CD4-positive, alpha-beta T cell treated with Interleukin-6 for 4 hours (primary cell): Measurements from ENCODE around the gene ZBTB49.

ENCODE experiments used
- DNase-seq: peaks from one replicate; pipeline ENCODE4 v3.0.0-alpha.2; 2020; ENCODE audit warnings: mixed read lengths

ZBTB49 gene

DNA sequence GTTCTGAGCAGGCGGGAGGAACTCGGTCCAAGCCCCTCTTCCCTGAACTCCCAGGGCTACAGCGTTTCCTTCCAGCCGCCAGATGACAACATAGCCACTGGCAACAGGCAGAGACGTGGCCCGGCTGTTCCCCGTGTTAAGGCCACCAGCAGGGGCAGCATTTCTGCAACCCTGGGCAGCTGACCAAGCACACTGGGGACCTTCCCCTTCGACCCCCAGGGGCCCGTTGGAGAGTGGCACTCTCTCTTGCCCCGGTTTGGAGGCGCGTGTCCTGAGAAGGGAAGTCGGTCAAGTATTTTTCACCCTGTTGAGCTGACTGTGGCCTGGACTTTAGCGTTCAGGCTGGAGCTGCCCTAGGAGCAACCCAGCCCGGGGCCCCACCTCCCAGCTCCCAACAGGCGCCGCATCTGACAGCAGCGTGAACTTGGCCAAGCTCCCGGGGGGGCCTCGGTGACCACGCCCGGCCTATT lies 37.6 kb downstream of the ZBTB49 start:
- DNase-seq, result no peak

DNA sequence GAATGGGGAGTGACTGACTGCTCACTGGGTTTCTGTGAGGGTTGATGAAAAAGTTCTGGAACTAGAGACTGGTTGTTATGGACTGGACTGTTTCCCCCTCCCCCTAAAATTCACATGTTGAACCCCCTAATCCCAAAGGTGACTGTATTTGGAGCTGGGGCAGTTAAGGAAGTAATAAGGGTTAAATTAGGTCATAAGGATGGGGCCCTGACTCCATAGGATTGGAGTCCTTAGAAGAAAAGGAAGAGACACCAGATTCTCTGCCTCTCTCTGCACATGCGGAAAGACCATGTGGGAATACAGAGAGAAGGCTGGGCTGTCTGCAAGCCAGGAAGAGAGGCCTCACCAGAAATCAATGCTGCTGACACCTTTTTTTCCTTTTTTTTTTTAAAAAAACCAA lies 38.2 kb downstream of the ZBTB49 start:
- no peak for DNase-seq

DNA sequence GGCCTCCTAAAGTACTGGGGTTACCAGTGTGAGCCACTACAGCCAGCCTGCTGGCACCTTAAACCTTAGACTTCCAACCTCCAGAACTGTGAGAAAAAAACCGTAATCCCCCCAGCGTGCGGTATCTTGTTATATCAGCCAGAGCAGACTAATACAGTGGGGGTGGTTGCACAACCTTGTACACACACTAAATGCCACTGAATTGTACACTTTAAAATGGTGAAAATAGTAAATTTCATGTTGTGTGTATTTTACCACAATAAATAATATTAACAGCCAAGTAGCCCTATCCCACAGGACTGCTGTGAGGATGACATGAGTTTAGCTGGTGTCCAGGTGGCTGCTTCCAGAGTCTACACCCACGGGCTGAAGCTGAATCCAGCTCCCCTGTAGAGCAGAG lies 38.8 kb downstream of the ZBTB49 start:
- no peak for DNase-seq

DNA sequence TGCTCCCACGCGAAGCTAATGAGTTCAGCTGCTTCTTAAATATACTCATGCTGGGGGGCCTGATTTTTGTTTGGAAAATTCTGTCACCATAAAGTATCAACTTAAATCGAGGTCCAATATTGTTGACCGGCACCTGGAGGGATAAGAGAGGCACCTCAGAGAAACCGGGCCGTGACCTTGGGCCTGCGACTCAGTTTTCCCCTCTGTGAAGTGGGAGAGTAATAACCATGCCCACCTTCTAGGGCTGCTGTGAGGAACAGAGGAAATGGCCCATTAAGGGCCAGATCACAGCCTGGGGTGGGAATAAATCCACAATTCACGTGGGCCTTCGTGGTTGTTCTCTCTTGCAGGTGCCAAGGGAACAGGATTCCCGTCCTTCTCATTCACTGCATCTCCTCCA lies 39.4 kb downstream of the ZBTB49 start:
- DNase-seq, result no peak

DNA sequence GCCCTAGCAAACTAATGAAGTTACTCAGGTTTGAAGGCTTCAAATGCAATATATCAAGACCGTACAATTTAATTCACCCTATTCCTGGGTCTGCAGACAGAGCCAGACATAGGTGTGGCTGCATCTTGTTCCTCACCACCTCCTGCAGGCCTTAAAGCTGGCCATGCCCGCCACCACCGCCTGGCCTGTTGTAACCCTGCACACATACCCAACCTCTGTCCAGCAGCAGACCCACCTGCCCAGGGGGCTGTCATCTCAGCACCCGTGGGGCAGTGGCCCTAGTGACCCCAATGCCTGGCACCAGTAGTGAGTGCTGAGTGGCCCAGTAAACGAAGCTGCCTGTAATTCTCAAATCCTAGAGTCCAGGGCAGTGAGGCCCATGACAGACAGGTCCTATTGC lies 40.7 kb downstream of the ZBTB49 start:
- DNase-seq, result no peak

GRCh38 chr4:4332529-4332928 lies 42.5 kb downstream of the ZBTB49 start:
- no peak for DNase-seq

DNA sequence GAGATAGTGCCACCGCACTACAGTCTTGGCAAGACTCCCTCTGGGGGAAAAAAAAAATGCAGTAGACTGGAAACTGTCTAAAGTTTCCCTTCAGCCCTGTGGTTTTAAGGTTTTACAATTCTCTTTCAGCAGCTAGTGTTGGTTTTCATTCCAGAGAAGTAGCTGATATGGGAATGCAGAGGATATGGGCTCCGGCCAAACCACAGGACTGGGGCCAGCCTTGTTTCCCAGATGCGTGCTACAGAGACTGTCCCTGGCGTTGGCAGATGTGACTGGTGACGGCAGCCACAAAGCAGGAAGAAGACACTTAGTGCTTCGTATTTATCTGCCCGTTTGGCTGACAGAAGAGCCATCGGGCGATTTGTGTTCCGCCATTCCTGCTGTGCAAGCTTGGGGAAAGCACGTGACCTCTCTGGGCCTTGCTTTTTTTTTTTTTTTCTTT lies 43.2 kb downstream of the ZBTB49 start:
- no peak for DNase-seq

DNA sequence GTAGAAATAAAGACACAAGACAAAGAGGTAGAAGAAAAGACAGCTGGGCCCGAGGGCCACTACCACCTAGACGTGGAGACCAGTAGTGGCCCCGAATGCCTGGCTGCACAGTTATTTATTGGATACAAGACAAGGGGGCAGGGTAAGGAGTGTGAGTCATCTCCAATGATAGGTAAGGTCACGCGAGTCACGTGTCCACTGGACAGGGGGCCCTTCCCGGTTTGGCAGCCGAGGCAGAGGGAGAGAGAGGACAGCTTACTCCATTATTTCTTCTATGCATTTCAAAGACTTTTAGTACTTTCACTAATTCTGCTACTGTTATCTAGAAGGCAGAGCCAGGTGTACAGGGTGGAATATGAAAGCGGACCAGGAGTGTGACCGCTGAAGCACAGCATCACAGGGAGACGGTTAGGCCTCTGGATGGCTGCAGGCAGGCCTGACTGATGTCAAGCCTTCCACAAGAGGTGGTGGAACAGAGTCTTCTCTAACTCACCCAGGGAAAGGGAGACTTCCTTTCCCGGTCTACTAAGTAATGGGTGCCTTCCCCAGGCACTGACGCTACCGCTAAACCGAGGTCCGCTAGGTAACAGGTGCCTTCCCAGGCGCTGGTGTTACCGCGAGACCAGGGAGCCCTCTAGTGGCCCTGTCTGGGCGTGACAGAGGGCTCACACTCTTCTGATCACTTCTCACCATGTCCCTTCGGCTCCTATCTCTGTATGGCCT lies 44.9 kb downstream of the ZBTB49 start:
- peak; percentile 81 for DNase-seq

DNA sequence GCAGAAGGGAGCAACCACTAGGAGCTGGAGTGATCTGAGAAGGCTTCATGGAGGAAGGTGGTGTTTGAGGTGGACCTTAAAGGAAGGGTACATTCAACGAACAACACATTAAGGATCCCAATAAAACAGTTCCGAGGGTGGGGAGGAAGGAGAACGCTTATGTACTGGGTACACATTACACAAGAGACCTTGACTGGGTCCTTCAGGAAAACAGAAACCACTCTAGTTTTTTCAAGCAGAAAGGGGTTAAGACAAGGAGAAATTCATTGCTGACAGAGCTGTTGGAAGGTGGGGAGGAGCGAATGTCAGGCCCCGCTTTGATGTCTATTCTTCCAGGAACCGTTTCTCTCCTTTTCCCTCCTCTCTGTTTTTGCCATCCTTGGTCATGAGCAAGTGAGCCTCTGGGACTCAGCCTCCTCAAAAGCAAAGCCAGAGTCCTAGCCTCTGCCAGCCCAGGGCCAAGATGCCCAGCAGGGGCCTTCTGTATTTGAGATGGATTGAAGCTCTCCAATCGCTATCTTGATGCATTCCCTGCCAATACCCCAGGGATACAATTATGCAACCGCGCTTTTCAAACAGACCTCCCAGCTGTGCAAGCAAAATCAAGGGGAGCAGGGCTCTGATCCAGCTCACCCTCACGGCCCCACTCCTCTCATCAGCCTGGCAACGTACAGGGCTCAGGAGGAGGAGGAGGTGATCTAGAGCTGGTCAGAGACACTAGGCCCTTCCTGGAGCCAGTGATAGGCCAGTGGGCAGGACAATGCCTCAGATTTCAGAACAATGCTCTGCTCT lies 48.4 kb downstream of the ZBTB49 start:
- DNase-seq, result no peak

- DNase-seq, result no peak
Observed at GRCh38 chr4:4339504-4340085, 49.5 kb downstream of the ZBTB49 start.

DNA sequence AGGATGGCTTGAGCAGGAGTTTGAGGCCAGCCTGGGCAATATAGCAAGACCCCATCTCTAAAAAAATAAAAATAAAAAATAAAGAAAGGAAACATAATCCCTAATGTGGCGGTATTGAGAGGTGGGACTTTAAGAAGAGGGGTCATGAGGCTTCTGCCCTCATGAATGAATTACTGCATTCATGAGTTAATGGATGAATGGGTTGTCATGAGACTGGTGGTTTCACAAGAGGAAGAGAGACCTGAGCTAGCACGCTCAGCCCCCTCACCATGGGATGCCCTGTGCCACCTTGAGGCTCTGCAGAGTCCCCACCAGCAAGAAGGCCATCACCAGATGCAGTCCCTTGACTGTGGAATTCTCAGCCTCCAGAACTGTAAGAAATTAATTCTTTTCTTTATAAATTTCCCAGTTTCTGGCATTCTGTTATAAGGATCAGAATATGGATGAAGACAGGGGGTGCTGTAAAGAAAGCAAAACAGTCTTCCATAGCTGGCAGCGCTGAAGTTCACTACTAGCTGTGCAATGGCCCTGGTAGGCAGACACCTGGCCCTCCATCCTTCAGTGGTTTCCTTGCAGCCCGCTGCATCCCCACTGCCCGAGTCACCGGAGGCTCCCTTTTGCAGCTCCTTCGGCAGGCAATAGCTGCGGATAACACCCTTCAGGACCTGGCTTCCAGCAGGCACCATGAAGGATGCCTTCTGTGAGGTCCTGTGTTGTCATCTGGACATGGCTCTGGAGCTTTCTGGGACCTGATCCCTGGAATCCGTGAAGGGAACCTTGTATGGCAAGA lies 52.0 kb downstream of the ZBTB49 start:
- DNase-seq, result no peak

GRCh38 chr4:4343038-4343437 lies 53.0 kb downstream of the ZBTB49 start:
- no peak for DNase-seq

DNA sequence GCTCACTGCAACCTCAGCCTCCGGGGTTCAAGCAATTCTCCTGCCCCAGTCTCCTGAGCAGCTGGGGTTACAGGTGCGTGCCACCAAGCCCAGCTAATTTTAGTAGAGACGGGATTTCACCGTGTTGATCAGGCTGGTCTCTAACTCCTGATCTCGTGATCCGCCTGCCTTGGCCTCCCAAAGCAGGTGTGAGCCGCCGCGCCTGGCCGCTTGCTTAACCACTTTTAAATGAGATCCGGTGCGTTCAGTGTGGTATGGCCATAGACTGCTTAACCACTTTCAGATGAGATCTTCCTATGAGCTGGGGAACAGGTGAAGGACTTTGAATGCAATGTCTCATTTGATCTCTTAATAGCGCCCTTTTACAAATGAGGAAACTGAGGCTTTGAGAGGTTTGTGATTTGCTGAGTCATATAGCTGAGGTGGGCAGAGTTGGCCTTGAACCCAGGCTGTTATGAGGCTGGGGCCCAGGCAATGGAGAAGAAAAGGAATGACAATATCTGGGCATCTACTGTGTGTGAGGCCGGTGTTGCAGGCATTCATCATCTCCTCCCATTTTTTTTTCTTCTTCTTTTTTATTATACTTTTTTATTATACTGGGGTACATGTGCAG lies 55.0 kb downstream of the ZBTB49 start:
- DNase-seq, result no peak

GRCh38 chr4:4347585-4347984 lies 57.5 kb downstream of the ZBTB49 start:
- no peak for DNase-seq

DNA sequence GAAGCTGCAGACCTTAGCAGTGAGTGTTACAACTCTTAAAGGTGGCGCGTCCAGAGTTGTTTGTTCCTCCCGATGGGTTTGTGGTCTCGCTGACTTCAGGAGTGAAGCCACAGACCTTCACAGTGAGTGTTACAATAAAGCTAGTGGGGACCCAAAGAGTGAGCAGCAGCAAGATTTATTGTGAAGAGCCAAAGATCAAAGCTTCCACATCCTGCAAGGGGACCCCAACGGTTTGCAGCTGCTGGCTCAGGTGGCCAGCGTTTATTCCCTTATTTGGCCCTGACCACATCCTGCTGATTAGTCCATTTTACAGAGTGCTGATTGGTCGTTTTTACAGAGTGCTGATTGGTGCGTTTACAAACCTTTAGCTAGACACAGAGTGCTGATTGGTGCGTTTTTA lies 58.5 kb downstream of the ZBTB49 start:
- DNase-seq, result peak; percentile 51

GRCh38 chr4:4349867-4350266 lies 59.8 kb downstream of the ZBTB49 start:
- no peak for DNase-seq

DNA sequence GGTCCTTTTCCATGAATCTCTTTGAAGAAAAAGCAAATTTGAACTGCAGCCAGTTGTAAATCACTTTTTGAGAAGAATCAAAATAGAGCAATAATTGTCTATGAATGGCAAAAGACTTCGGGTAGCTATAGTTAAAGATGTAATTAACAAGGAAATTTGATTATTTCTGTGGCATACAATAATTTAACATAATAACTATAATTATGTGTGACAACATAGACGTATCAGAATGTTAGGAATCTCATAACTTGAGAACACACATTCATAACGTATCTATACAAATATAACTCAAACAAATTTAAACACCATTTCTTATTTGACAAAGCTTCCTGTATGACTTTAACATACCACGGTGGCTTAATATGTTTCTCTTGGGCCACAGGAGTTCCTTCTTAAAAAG lies 60.9 kb downstream of the ZBTB49 start:
- no peak for DNase-seq

DNA sequence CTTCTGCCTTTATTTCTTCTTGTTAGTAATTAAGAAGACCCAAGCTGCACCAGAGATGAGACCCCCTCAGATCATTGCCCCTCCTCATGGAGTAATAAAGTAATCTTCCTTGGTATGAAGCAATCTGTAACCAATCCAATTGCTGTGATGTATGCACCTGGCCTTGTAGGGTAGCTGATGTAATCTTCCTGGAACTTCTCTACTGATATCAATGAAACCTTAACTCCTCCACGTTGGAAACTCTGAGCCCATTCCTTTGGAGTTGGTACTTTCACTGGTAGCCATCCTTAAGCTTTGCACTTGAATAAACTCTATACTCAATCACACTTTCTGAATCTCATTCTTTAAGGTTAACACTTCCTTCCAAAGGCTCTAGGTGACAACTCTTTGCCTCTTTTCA lies 65.3 kb downstream of the ZBTB49 start:
- DNase-seq, result no peak

DNA sequence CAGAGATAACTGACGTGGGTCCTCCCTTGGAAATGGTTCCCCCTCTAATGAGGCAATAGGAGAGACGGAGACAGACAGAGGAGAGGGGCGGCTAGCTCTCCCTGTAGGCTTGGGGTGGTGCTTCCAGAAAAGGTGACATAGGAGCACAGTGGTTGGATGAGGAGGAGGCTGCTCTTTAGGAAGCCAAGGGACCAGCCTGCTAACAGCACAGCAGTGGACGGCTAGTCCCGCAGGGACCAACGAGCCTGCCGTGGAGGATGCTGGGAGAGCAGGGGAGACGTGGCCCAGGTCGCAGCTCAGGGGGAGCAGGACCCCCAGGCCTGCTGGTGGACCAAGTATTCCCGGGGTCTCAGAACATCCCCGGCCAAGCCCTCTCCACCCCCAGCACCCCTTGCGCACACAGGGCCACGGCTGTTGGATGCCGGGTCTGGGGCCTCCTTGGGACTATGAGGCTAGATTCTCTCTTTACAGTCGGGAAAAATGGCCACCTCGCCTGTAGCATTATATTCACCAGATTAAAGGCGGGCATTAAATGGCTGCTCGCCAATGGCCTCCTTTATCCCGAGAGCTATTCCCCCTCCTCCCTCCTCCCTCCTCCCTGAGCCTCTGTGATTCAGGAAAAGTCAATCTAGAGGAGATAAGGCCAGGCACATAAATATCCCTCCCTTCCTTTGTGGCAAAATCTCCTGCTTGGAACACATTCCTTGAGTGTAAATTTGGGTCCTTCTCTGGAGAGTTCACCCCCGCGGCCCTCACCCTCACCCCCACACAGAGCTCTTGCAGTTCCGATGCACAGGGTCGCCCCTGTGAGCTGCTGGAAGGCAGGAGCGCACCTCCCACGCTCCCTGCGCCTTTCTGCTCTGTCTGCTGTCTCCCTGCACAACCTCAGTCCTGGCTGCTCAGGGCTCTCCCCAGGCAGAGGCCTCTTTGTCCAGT lies 66.3 kb downstream of the ZBTB49 start:
- no peak for DNase-seq

DNA sequence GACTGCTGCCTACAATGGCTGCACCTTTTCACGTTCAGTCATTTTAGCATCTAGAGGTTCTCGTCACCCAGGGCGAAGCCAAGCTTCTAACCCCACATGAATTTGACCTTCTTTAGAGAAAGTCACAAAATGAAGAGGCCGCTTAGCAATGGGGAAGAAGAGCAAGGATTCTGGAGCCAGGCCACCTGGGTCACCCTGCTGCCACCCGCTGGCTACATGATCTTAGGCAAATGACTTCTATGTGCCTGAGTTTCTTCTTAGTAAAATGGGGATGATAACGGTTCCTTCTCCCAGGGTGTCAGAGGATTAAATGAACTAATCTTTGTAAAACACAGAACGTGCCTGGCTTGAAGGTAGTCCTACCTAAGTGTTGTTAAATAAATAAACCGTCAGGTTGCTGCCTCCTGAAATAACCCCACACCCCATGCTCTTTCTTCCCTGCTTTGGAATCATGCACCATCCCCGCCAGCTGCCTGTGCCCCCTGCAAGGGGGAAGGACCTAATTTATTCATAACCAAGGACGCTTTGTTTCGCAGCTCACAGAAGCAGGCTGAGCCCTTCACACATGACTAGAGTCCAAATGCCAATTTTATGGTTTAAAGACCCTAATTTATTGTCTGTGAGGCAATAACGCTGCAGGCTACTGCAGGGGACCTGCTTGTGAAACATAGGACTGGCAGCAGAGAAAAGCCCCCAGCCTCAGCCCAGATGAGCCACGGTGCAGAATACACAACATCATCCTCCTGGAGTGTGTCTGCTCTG lies 68.2 kb downstream of the ZBTB49 start:
- DNase-seq, result no peak

- no peak for DNase-seq
Observed at GRCh38 chr4:4361883-4362282, 71.8 kb downstream of the ZBTB49 start.
